HG02870 (cell line): ENCODE measurements around the gene RASGRF1.
"Not testable (repeated sequence)": the region's sequence is repeated elsewhere in the genome, so short reads cannot be mapped to it uniquely, and the experiment has no call there.

Source experiments
- ATAC-seq: cut with Tn5 transposase; IDR thresholded peaks from one replicate; pipeline ENCODE4 v1.9.1; 2021; ENCODE audit warnings: mild to moderate bottlenecking, moderate library complexity; ENCODE audit not compliant: unreplicated experiment

The RASGRF1 gene

GRCh38 chr15:79090487-79091203, at the start of gene RASGRF1:
Gene RASGRF1 (minus strand): TSS chr15:79090780. CDS start chr15:79090498, 282 bp downstream.
- no peak for ATAC-seq

GRCh38 chr15:79136434-79137046, 46.0 kb upstream of the RASGRF1 start:
- ATAC-seq: no peak

GRCh38 chr15:79133309-79133708, 42.7 kb upstream of the RASGRF1 start:
- ATAC-seq: no peak

- no peak for ATAC-seq
Measured at GRCh38 chr15:79132770-79133169, 42.2 kb upstream of the RASGRF1 start.

GRCh38 chr15:79132361-79132760, 41.8 kb upstream of the RASGRF1 start:
- no peak for ATAC-seq

GRCh38 chr15:79130535-79131130, 40.1 kb upstream of the RASGRF1 start:
- no peak for ATAC-seq

- no peak for ATAC-seq
Measured at GRCh38 chr15:79129235-79129634, 38.7 kb upstream of the RASGRF1 start.

- ATAC-seq: no peak
Measured at GRCh38 chr15:79128556-79128955, 38.0 kb upstream of the RASGRF1 start.

- no peak for ATAC-seq
Measured at GRCh38 chr15:79124388-79124787, 33.8 kb upstream of the RASGRF1 start.

- ATAC-seq: no peak
Measured at GRCh38 chr15:79122991-79123390, 32.4 kb upstream of the RASGRF1 start.

- ATAC-seq: no peak
Measured at GRCh38 chr15:79122391-79122790, 31.8 kb upstream of the RASGRF1 start.

GRCh38 chr15:79121571-79121970, 31.0 kb upstream of the RASGRF1 start:
- ATAC-seq: no peak

- ATAC-seq: no peak
Measured at GRCh38 chr15:79117442-79118204, 27.0 kb upstream of the RASGRF1 start.

- no peak for ATAC-seq
Measured at GRCh38 chr15:79116771-79117170, 26.2 kb upstream of the RASGRF1 start.

- no peak for ATAC-seq
Measured at GRCh38 chr15:79115986-79116665, 25.5 kb upstream of the RASGRF1 start.

GRCh38 chr15:79113831-79114230, 23.3 kb upstream of the RASGRF1 start:
- ATAC-seq: no peak

- ATAC-seq: not testable (repeated sequence)
Measured at GRCh38 chr15:79111404-79111803, 20.8 kb upstream of the RASGRF1 start.

- ATAC-seq: no peak
Measured at GRCh38 chr15:79105141-79105540, 14.6 kb upstream of the RASGRF1 start.

- ATAC-seq: no peak
Measured at GRCh38 chr15:79102595-79102994, 12.0 kb upstream of the RASGRF1 start.

- ATAC-seq: no peak
Measured at GRCh38 chr15:79101866-79102581, 11.4 kb upstream of the RASGRF1 start.
